GM21723 (cell line): ENCODE measurements around the gene ZNF484.

Experiments
- ATAC-seq: cut with Tn5 transposase; IDR thresholded peaks from one replicate; pipeline ENCODE4 v1.9.1; 2021; ENCODE audit warnings: mild to moderate bottlenecking, moderate library complexity; ENCODE audit not compliant: unreplicated experiment

The ZNF484 gene

DNA sequence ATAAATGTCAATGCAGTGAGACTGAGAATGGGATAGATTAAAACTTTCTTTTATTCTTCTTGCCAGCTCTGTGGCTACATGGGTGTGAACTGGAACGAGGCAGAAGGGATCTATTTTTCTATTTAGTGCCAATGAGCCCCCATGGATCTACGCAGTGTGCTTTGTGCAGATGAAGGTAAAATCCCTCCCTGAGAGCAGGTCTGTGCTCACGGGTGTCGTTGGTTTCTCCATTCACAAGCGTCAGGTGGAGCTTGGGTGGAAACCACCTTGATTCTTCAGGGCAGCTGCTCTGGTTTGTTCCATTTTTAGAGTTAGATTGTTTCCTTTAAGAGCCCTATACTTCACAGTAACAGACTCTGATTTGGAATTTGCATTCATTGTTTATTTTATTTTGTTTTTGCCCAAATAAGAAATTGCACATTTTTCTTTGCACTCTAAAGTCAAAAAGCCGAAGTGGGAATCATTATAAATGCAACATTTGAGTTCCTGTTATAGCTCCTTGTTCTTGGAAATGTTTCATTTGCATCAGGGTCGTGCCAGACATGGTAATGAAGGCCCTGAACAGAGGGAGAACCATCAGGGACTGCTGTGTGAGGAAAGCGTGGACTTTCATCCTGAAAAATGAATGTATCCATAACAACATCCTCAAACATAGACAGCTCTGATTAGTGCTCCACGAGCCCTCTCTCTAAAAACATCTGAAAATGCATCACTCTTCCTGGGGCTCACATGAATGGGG is 82.1 kb downstream of the ZNF484 start:
- no peak for ATAC-seq
